ENCODE data around the gene TCHP.
"Not testable (repeated sequence)": the region's sequence is repeated elsewhere in the genome, so short reads cannot be mapped to it uniquely, and the experiment has no call there.

The TCHP gene

GRCh38 chr12:109879351-109880042 lies 20.6 kb upstream of the TCHP start:
- no peak for DNase-seq (ENCODE audit: low read depth)

- DNase-seq (ENCODE audit: low read depth): peak; percentile 94
Observed at GRCh38 chr12:109880043-109880931, 19.8 kb upstream of the TCHP start, which contains the start of gene GLTP. Gene GLTP (minus strand): TSS chr12:109880541. CDS start chr12:109880374, 167 bp downstream.

GRCh38 chr12:109880938-109881337 lies 19.1 kb upstream of the TCHP start:
- no peak for DNase-seq (ENCODE audit: low read depth)

- no peak for DNase-seq (ENCODE audit: low read depth)
Observed at GRCh38 chr12:109881752-109882151, 18.3 kb upstream of the TCHP start.

GRCh38 chr12:109883461-109883860 lies 16.6 kb upstream of the TCHP start:
- no peak for DNase-seq (ENCODE audit: low read depth)

GRCh38 chr12:109885616-109886015 lies 14.5 kb upstream of the TCHP start:
- no peak for DNase-seq (ENCODE audit: low read depth)

- no peak for DNase-seq (ENCODE audit: low read depth)
Observed at GRCh38 chr12:109888179-109889020, 11.7 kb upstream of the TCHP start.

- DNase-seq (ENCODE audit: low read depth): no peak
Observed at GRCh38 chr12:109890620-109891170, 9.4 kb upstream of the TCHP start.

GRCh38 chr12:109891731-109892130 lies 8.3 kb upstream of the TCHP start:
- DNase-seq (ENCODE audit: low read depth): not testable (repeated sequence)

- no peak for DNase-seq (ENCODE audit: low read depth)
Observed at GRCh38 chr12:109892165-109892715, 7.8 kb upstream of the TCHP start.

GRCh38 chr12:109892748-109893147 lies 7.3 kb upstream of the TCHP start:
- no peak for DNase-seq (ENCODE audit: low read depth)

GRCh38 chr12:109893261-109893995 lies 6.6 kb upstream of the TCHP start:
- DNase-seq (ENCODE audit: low read depth): no peak

- DNase-seq (ENCODE audit: low read depth): no peak
Observed at GRCh38 chr12:109894939-109895338, 5.1 kb upstream of the TCHP start.

GRCh38 chr12:109896188-109896587 lies 3.9 kb upstream of the TCHP start:
- no peak for DNase-seq (ENCODE audit: low read depth)

- DNase-seq (ENCODE audit: low read depth): no peak
Observed at GRCh38 chr12:109897029-109897428, 3.0 kb upstream of the TCHP start.

GRCh38 chr12:109899345-109899744 lies 729 bp upstream of the TCHP start:
- DNase-seq (ENCODE audit: low read depth): not testable (repeated sequence)

GRCh38 chr12:109900752-109901580 lies 892 bp downstream of the TCHP start:
- DNase-seq (ENCODE audit: low read depth): no peak

- no peak for DNase-seq (ENCODE audit: low read depth)
Observed at GRCh38 chr12:109902891-109903418, 2.9 kb downstream of the TCHP start.

- no peak for DNase-seq (ENCODE audit: low read depth)
Observed at GRCh38 chr12:109905301-109905700, 5.2 kb downstream of the TCHP start.
